Activated CD4-positive, alpha-beta memory T cell treated with anti-CD3 and anti-CD28 coated beads, Interleukin-2, amount 10 ng/mL, durations not matched to agents 7 days and 5 days (primary cell): ENCODE measurements around the gene RAVER1. TPM values are rescaled to one million over a fixed set of nuclear protein-coding genes. Genes with fewer than 3 reads are reported as not detected.
"Not testable (repeated sequence)": the region's sequence is repeated elsewhere in the genome, so short reads cannot be mapped to it uniquely, and the experiment has no call there.

ENCODE experiments used
- CTCF ChIA-PET: fragments of 350-600 bp; sonication (Branson Sonifier 250); formaldehyde crosslinking; loops from one replicate; lab custom pipeline; 2021; ENCODE audit warnings: antibody characterized with exemption, inconsistent platforms; lab: Charles Lee
- POLR2A ChIA-PET: fragments of 350-600 bp; sonication (Branson Sonifier 250); formaldehyde crosslinking; loops from one replicate; lab custom pipeline; 2021; ENCODE audit warnings: antibody characterized with exemption; lab: Charles Lee
- DNase-seq: peaks from one replicate; pipeline ENCODE4 v3.0.0-alpha.2; 2020
- H3K27ac Mint-ChIP-seq: one replicate; pipeline ENCODE4 v1.8.0; 2021; ENCODE audit warnings: mild to moderate bottlenecking, mixed read lengths
- H3K27me3 Mint-ChIP-seq: one replicate; pipeline ENCODE4 v1.8.0; 2021; ENCODE audit warnings: mixed read lengths
- H3K36me3 Mint-ChIP-seq: one replicate; pipeline ENCODE4 v1.8.0; 2021; ENCODE audit warnings: low read depth, mixed read lengths
- H3K4me1 Mint-ChIP-seq: one replicate; pipeline ENCODE4 v1.8.0; 2021; ENCODE audit warnings: mixed read lengths
- H3K4me3 Mint-ChIP-seq: one replicate; pipeline ENCODE4 v1.8.0; 2021; ENCODE audit warnings: mild to moderate bottlenecking, mixed read lengths
- H3K9me3 Mint-ChIP-seq: one replicate; pipeline ENCODE4 v1.8.0; 2021; ENCODE audit warnings: mixed read lengths
- total RNA-seq, 2 experiments: library from RNA; stranded (reverse); gene quantifications; one replicate each; pipeline ENCODE4 v1.2.3, GENCODE V29; 2021

Gene RAVER1
- total RNA-seq = 10 to 100 TPM; 62.1 to 68.6 TPM

GRCh38 chr19:10332965-10333757 lies at the start of gene RAVER1:
Gene RAVER1 (minus strand): TSS chr19:10333529. CDS start chr19:10333507, 22 bp downstream.
- Mint-ChIP-seq H3K27me3 (no peaks in the 10 kb centered on the region), H3K9me3 (no peaks in the 10 kb centered on the region), H3K4me3 (peak within 1 kb of the TSS; percentile 84), H3K27ac (peak within 1 kb of the TSS; percentile 90), H3K4me1 (peaks cover 40% of the 10 kb centered on the region), H3K36me3 (peaks cover 43% of the 10 kb centered on the region)
- peak; percentile 98 for DNase-seq
- CTCF ChIA-PET = interaction anchor here (0.6 to 3.3 kb wide), 9 partner anchors 9 to 74 kb away, joined by 3 to 23 read pairs (median 3); partner anchors contain the start of genes ICAM1 and TYK2
- POLR2A ChIA-PET = interaction anchor here (0.7 to 3.4 kb wide), 16 partner anchors 8 to 229 kb away, joined by 3 to 36 read pairs (median 4); partner anchors contain the start of genes CDC37, DNMT1, ICAM1 and ICAM4

- not testable (repeated sequence) for H3K4me3 Mint-ChIP-seq, H3K27me3 Mint-ChIP-seq, DNase-seq, H3K27ac Mint-ChIP-seq, H3K9me3 Mint-ChIP-seq
- ChIA-PET CTCF (interaction anchor here (0.6 to 7.9 kb wide), 3 partner anchors 7 to 933 kb away, joined by 3 to 131 read pairs (median 3); no protein-coding TSS in a partner anchor), POLR2A (interaction anchor here (1.9 kb wide), 1 partner anchor 113 kb away, joined by 8 read pairs; the partner anchor contains the start of gene ICAM1)
- Mint-ChIP-seq H3K36me3 (peaks cover 18% of the 10 kb centered on the region), H3K4me1 (peaks cover 25% of the 10 kb centered on the region)
Observed at GRCh38 chr19:10383223-10383499, 49.8 kb upstream of the RAVER1 start.

DNA sequence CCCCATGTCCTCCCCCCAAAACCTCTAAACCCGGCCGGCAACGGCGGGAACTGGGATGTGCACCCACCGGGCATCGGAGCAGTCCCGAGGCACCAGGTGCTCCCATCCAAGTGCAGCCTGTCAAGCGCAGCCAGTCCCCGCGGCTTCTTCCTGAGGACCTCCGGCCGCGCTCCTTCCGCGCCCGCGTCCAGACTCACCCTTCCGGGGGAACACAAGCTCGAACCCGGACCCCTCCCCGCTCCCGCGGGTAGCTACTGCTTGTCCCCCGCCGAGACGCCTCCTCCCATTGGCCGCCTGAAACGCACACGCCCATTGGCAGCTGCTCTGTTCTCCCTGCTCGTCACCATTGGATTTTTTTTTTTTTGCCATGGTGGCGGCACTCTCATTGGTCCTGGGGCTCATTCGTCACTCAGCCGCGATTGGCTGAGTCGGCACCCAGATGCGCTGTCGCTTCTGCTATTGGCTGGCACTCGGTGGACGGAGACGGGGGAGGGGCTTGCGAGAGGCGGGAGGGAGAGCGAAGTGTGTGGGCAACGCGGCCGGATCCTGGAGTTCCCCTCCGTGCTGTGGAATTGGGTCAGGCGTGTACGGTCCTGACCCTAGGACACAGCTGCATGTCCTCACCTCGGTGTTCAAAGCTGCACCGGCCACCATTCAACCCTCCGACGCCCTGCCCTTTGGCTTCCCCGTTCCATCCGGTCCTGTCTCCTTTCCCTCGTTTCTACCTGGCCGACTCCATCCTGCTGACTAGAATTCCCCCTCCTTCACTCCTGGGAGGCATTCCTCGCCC lies 47.2 kb upstream of the RAVER1 start, which contains the start of gene TYK2:
Gene TYK2 (minus strand): TSS at position 260 of the 790 bp plus-strand sequence. CDS start 2,166 bp downstream, outside the sequence.
- Mint-ChIP-seq H3K27me3 (no peaks in the 10 kb centered on the region), H3K27ac (peak within 1 kb of the TSS; percentile 90), H3K4me1 (peaks cover 27% of the 10 kb centered on the region), H3K36me3 (peaks cover 26% of the 10 kb centered on the region), H3K9me3 (no peaks in the 10 kb centered on the region), H3K4me3 (peak within 1 kb of the TSS; percentile 95)
- DNase-seq = peak; percentile 95
- ChIA-PET CTCF (interaction anchor here (0.9 to 3.1 kb wide), 12 partner anchors 8 to 337 kb away, joined by 3 to 26 read pairs (median 4); partner anchors contain the start of genes DNM2, ICAM1 and RAVER1), POLR2A (interaction anchor here (0.6 to 3.2 kb wide), 34 partner anchors 8 to 189 kb away, joined by 3 to 29 read pairs (median 4); partner anchors contain the start of genes CDC37, DNMT1, ICAM1 and ICAM5)

DNA sequence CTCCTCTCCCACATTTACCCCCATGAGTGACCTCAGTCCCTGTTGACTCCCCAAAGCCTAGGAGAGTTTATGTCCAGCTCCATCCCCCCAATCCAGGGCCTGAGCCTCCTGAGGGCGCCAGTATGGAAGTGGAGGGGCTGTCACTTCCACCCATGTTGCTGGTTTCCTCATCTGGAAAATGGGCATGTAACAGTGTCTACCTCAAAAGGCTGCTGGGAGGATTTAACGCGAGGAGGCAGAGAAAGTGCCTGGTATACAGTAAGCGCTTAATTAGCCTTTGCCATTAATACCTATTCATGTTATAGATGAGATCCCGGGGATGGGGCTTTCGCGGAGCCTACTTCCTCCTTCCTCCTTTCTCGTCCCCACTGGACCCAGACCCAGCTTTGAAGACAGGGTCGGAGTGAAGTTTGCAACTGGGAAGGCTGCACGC lies 46.6 kb upstream of the RAVER1 start:
- peak overlapping the region; percentile 95 for H3K4me3 Mint-ChIP-seq
- H3K4me1 Mint-ChIP-seq = peaks cover 27% of the 10 kb centered on the region
- DNase-seq = no peak
- H3K9me3 Mint-ChIP-seq = no peaks in the 10 kb centered on the region
- no peaks in the 10 kb centered on the region for H3K27me3 Mint-ChIP-seq
- H3K27ac Mint-ChIP-seq = peak overlapping the region; percentile 90
- ChIA-PET POLR2A (interaction anchor here (0.6 to 3.2 kb wide), 23 partner anchors 9 to 190 kb away, joined by 3 to 29 read pairs (median 5); partner anchors contain the start of genes CDC37, DNMT1, ICAM1 and ICAM5), CTCF (interaction anchor here (0.9 to 3.1 kb wide), 13 partner anchors 9 to 338 kb away, joined by 3 to 26 read pairs (median 4); partner anchors contain the start of genes DNM2, ICAM1 and RAVER1)
- H3K36me3 Mint-ChIP-seq = peaks cover 29% of the 10 kb centered on the region

DNA sequence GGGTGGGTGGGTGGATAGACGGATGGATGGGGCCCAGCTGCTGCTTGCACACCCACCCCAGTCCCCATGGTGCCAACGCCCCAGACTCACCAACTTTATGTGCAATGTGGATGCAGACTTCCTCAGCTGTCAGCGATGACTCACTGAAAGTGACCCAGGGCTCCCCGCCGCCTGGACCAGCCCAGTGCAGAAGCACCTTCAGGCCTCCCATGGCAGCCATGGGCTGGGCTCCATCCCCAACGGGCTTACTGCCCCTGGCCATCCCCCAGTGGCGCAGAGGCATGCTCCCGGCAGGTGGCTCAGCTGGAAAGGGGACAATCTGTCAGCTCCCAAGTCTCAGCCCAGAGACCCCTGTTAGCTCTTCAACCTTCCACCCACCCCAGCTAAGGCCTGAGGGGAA lies 44.8 kb upstream of the RAVER1 start:
- POLR2A ChIA-PET = interaction anchor here (3.2 kb wide), 1 partner anchor 108 kb away, joined by 29 read pairs; the partner anchor contains the start of gene ICAM1

GRCh38 chr19:10377140-10377640 lies 43.9 kb upstream of the RAVER1 start:
- H3K27me3 Mint-ChIP-seq, POLR2A ChIA-PET, H3K4me3 Mint-ChIP-seq, H3K9me3 Mint-ChIP-seq, DNase-seq, H3K27ac Mint-ChIP-seq, CTCF ChIA-PET: not testable (repeated sequence)
- Mint-ChIP-seq H3K36me3 (peaks cover 38% of the 10 kb centered on the region), H3K4me1 (peaks cover 27% of the 10 kb centered on the region)

More for the DNA sequence above, 44.8 kb upstream of the RAVER1 start:
- peaks cover 34% of the 10 kb centered on the region for H3K36me3 Mint-ChIP-seq
- CTCF ChIA-PET = interaction anchor here (0.5 to 3.1 kb wide), 6 partner anchors 11 to 470 kb away, joined by 3 to 23 read pairs (median 4); no protein-coding TSS in a partner anchor
- H3K9me3 Mint-ChIP-seq = no peaks in the 10 kb centered on the region
- no peak for DNase-seq
- no peaks in the 10 kb centered on the region for H3K27me3 Mint-ChIP-seq
- H3K27ac Mint-ChIP-seq = no peak overlapping the region
- H3K4me3 Mint-ChIP-seq = no peak overlapping the region
- peaks cover 27% of the 10 kb centered on the region for H3K4me1 Mint-ChIP-seq

- H3K4me1 Mint-ChIP-seq = peaks cover 15% of the 10 kb centered on the region
- peaks cover 40% of the 10 kb centered on the region for H3K36me3 Mint-ChIP-seq
- DNase-seq = no peak
- POLR2A ChIA-PET = no interaction called here
- CTCF ChIA-PET = interaction anchor here (0.9 to 2.1 kb wide), 4 partner anchors 9 to 116 kb away, joined by 3 to 7 read pairs (median 5); no protein-coding TSS in a partner anchor
- H3K27me3 Mint-ChIP-seq = no peaks in the 10 kb centered on the region
- H3K27ac Mint-ChIP-seq = no peak overlapping the region
- H3K4me3 Mint-ChIP-seq = no peak overlapping the region
- no peaks in the 10 kb centered on the region for H3K9me3 Mint-ChIP-seq
Observed at GRCh38 chr19:10374931-10375330, 41.6 kb upstream of the RAVER1 start.

GRCh38 chr19:10372690-10373089 lies 39.4 kb upstream of the RAVER1 start:
- Mint-ChIP-seq H3K4me3 (no peak overlapping the region), H3K36me3 (peaks cover 45% of the 10 kb centered on the region), H3K27me3 (no peaks in the 10 kb centered on the region), H3K27ac (no peak overlapping the region), H3K4me1 (peaks cover 3% of the 10 kb centered on the region), H3K9me3 (no peaks in the 10 kb centered on the region)
- ChIA-PET POLR2A (no interaction called here), CTCF (interaction anchor here (1.0 to 1.1 kb wide), 2 partner anchors 16 to 18 kb away, joined by 3 to 4 read pairs; no protein-coding TSS in a partner anchor)
- no peak for DNase-seq

DNA sequence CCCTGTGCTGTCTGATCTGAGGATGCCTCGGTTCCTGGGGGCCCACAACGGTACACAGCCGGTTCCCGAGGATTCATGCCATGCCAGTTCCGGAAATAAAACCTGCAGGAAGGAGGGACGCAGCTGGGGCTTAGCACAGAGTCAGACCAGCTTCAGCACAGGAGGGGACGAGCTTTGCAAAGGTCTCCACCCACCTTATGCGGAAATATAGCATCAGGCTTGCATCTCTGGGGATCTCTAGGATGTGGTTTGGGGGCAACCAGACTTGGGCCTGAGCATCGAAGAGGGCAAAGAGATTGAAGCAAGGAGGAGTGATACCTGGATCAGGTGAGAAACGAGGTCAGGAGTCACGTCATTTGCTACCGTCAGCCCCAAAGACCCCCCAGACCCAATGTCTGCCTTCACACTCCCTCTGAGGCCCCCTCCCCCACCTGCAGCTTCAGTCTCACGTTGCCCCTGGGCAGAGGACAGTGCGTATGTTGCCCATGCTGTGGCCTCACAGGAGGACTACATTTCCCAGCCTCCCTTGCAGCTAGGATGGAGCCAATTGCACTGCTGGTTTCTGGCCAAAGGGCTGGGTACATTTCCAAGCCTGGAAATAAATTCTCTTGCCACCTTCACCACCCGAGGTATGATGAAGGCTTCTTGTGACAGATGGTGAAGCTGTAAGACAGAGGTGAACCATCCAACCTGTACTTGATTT lies 34.9 kb upstream of the RAVER1 start:
- Mint-ChIP-seq H3K27ac (no peak overlapping the region), H3K4me3 (no peak overlapping the region), H3K27me3 (no peaks in the 10 kb centered on the region), H3K9me3 (no peaks in the 10 kb centered on the region), H3K36me3 (peaks cover 54% of the 10 kb centered on the region), H3K4me1 (no peaks in the 10 kb centered on the region)
- ChIA-PET CTCF (interaction anchor here (0.7 to 1.3 kb wide), 3 partner anchors 20 to 118 kb away, joined by 3 to 4 read pairs (median 3); no protein-coding TSS in a partner anchor), POLR2A (interaction anchor here (0.9 kb wide), 1 partner anchor 12 kb away, joined by 3 read pairs; the partner anchor contains the start of gene TYK2)
- no peak for DNase-seq

DNA sequence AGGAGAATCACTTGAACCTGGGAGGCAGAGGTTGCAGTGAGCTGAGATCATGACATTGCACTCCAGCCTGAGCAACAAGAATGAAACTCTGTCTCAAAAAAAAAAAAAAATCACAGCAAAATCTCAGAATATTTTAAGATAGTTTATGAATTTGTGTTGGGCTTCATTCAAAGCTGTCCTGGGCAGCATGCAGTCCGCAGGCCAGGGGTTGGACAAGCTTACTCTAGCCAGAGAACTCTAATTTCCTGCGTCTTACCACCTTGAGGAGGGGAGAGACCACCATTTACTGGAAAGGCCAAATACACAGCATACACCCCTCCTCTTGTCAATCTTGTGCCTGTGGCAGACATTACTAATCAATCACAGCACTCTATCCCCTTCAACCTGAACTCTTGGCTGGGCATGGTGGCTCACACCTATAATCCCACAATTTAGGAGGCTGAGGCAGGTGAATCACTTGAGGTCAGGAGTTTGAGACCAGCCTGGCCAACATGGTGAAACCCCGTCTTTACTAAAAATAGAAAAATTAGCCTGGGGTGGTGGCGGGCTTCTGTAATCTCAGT lies 33.7 kb upstream of the RAVER1 start:
- H3K27me3 Mint-ChIP-seq, POLR2A ChIA-PET, DNase-seq, H3K9me3 Mint-ChIP-seq, H3K4me3 Mint-ChIP-seq, H3K4me1 Mint-ChIP-seq, H3K27ac Mint-ChIP-seq: not testable (repeated sequence)
- CTCF ChIA-PET = interaction anchor here (1.3 to 1.4 kb wide), 2 partner anchors 9 to 117 kb away, joined by 3 read pairs; no protein-coding TSS in a partner anchor
- peaks cover 56% of the 10 kb centered on the region for H3K36me3 Mint-ChIP-seq

- POLR2A ChIA-PET = no interaction called here
- H3K36me3 Mint-ChIP-seq = peaks cover 60% of the 10 kb centered on the region
Observed at GRCh38 chr19:10365518-10365917, 32.2 kb upstream of the RAVER1 start.

More at GRCh38 chr19:10365518-10365917, 32.2 kb upstream of the RAVER1 start:
- DNase-seq = no peak
- Mint-ChIP-seq H3K27ac (no peak overlapping the region), H3K27me3 (no peaks in the 10 kb centered on the region), H3K4me1 (no peaks in the 10 kb centered on the region), H3K4me3 (no peak overlapping the region), H3K9me3 (no peaks in the 10 kb centered on the region)
- CTCF ChIA-PET = interaction anchor here (1.4 kb wide), 1 partner anchor 10 kb away, joined by 3 read pairs; no protein-coding TSS in a partner anchor
